IPS-NIHi7 (cell line): ENCODE data around the gene MOG.

Experiments used
- DNase-seq: peaks from one replicate; pipeline ENCODE4 v3.0.0; 2012; ENCODE audit warnings: mixed read lengths; ENCODE audit errors: extremely low spot score

Gene MOG

GRCh38 chr6:29656798-29657197 is at the start of gene MOG:
Gene MOG, plus strand, starts transcription at chr6:29657092. Its CDS starts 118 bp downstream, at chr6:29657210.
- DNase-seq = no peak

- no peak for DNase-seq
Measured at GRCh38 chr6:29608131-29608530, 48.8 kb upstream of the MOG start.

DNA sequence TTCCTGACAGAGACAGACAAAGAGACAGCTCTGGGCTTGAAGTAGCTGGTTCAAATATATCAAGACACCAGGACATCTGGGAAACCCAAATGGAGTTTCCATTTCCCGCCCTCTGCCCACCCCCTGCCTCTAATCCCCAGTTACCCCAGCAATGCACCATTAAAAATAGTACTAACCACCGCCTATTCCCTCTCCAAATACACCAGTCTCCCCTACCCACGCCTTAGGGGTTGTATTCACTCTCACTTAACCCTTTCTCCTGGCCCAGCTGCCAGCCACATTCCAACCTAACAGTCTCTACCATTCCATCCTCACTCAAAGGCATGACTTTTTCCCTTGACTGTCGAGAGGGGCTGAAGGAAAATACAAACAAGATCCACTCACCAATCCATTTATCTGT is 46.4 kb upstream of the MOG start:
- no peak for DNase-seq

DNA sequence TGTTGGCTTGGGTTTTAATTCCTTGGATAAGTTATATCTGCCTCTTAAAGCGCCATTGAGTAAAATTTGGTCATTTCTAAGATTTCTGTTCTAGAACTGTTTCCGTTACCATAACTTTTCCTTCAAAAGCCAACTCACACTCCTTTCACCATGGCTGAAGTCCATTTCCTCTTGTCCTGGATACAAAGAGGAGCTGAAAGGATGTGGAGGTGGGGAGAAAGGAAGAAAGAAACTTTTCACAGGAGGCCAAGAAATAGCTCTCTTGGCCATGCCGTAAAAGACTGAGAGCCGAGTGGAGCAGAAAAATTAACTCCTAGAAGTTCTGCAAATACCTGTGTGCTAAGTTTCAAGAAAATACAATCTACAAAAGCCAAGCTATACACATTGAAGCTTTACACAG is 45.5 kb upstream of the MOG start:
- no peak for DNase-seq

GRCh38 chr6:29617782-29618554 is 38.9 kb upstream of the MOG start:
- peak; percentile 74 for DNase-seq

GRCh38 chr6:29619578-29620160 is 37.2 kb upstream of the MOG start:
- no peak for DNase-seq

GRCh38 chr6:29620630-29621029 is 36.3 kb upstream of the MOG start:
- no peak for DNase-seq

- DNase-seq = peak; percentile 36
Measured at GRCh38 chr6:29624520-29624961, 32.4 kb upstream of the MOG start.

GRCh38 chr6:29625337-29625930 is 31.5 kb upstream of the MOG start:
- DNase-seq = no peak

- no peak for DNase-seq
Measured at GRCh38 chr6:29626948-29627754, 29.7 kb upstream of the MOG start.

DNA sequence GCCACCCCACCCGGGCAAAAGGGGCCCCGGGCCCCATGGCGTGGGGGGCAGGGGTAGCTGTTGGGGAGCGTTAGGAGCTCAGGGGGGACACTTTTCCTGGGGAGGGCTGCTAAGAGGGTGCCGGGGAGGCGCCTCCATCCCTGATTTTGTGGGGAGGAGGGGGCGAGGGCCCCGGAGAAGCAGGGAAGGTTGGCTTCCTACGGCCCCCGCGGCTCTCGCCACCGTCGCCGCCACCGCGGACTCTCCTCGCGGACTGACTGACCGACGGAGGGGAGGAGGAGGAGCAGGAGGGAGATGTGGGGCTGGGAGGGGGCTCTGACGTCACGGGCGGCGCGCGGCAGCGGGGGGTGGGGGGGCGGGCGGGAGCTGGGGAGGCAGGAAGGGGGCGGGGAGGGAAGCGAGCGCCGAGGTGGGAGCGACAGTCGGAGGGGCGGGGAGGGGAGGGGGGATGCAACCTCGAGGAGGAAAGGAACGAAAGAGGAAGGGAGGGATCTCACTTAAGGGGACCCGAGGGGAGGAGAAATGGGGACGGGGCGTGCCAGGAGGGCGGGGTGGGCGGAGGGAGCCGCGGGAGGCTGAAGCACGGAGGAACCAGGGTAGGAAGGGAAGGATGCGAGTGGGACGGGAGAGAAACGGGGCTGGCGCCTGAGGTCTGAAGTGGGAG is 29.0 kb upstream of the MOG start:
- DNase-seq = peak; percentile 85

DNA sequence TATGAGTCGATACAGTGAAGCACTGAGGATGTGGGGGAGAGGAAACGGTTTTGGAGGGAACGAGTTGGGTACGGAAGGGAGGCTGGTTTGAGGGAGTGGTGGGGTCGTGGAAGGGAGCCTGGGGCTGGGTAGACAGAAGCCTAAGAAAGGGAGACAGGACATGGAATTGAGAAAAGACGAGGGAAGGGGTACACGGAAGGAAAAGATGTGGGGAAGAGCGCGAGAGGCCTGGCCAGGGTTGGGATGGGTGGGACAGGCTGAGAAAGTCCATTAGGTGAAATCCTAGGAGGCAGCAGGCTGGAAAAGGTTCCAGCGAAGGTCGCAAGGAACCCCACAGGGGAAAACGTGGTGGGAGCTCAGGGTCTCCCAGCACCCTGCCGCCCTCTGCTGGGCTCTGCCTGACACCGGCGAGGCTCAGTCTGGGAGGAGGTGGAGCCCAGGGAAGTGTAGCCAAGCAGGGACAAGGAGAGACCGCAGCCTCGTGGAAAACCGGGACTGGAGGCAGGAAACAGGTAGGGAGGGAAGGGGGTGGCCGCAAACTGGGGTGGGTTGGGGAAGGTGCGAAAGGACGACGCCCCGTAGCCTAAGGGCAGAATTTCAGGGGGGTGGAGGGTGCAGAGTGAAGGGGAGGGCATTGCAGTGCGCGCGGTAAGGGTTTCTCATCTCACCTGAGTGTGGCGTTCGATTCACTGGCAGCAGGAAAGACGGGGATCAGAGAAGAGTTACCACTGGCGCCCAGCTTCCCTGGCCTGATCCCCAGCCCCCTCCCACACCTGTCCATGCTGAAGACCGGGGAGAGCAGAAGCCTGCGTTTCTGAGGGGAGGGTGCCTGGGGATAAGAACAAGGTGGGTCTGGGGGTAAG is 28.2 kb upstream of the MOG start:
- DNase-seq = peak; percentile 79

GRCh38 chr6:29629571-29629970 is 27.3 kb upstream of the MOG start:
- DNase-seq = no peak

DNA sequence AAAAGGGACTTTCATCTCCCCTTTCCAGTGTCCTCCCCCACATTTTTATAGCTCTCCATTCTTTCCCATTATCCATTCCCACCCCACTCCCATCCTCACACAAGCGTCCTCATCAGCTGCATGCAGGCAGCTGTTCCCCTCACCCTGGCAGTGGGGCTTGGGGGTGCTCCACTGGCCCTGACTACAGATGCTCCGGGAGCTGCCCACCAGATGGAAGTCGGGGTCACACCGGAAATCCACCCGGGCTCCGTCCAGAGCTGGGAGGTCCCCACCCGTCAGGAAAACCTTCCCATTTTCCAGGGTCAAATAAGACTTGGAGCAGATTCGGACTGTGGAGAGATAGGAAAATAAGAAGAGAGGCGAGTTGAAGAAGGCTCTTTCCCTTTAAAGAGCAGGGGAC is 26.6 kb upstream of the MOG start:
- DNase-seq = no peak

GRCh38 chr6:29631209-29631810 is 25.6 kb upstream of the MOG start:
- DNase-seq = no peak

DNA sequence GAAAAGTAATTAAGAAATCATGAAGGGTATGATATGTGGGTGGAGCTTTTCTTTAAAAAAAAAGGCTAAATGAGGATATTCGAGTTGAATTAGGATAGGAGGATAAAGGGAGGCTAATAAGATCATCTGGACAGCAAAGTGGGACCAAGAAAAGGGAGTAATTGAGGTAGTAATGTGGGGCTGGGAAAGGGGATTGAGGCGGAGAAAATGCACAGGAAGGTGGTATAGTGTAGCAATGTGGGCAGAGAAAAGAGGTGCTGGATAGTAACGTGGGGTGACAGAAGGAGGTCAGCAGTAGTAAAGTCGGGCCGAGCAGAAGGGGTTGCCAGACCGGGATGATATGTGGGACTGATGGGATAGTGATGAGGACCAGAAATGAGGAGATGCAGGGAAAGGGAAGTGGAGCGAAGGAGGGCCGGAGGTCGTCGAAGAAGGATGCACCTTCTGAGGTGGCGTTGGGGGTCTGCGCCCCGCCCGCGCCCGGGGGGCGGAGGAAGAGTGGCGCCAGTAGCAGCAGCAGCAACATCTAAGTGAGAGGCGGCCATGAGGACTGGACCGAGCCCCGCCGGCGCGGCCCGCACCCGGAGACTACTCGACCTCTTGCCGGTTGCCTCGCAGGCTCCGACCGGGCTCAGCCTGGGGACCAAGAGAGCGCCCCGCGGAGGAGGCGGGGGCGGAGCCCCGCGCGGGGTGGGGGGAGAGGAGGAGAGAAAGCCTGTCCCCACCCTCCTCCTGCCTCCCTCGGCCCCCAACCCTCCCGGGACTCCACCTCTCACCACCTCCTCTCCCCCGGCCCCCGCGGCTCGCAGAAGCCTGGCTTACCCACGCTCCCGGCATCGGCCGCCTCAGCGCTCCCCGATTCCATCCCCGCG is 24.8 kb upstream of the MOG start:
- DNase-seq = peak; percentile 56

DNA sequence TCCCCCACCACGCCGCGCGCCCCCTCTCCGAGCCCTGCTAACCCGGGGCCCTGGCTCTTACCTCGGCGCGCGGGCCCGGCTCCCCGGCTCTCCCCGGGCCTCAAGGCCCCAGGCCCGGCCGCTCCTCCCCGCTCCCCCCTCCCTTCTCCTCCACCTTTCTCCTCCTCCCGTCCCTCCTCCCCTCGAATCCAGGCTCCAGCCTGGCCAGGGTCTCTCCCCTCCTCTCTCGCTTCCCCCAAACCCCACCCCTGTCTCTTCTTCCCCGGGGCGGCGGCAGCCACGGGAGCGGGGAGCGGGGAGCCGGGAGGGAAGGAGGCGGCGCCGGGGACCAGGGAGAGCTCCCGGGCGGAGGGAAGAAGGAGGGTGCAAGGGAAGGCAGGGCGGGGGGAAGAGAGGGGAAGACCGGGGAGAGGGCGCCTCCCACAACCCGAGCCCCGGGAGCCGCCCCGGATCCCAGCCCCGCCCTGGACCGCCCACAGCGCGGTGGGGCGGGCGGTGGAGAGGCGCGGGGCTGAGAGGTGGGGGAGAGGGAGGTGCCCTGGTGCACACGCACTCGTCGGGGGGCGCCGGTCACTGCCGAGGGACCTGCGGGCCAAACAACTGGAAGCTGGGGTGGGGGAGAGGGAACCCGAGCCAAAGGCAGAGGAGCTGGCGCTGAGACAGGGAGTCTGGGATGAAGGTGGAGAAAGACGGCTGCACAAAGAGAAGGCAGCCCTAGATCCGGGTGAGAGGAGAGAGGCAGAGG is 23.9 kb upstream of the MOG start, which contains the start of gene GABBR1:
Gene GABBR1, minus strand, starts transcription at position 395 of the 745 bp plus-strand sequence. CDS start 798 bp downstream, outside the sequence.
- peak; percentile 91 for DNase-seq

GRCh38 chr6:29633534-29633905 is 23.4 kb upstream of the MOG start:
- no peak for DNase-seq
